Epidermal melanocyte (primary cell): ENCODE data around the gene SIGLEC14.

ENCODE experiments used
- DNase-seq: peaks from one replicate; pipeline ENCODE4 v3.0.0; 2011; ENCODE audit warnings: low spot score; ENCODE audit not compliant: insufficient read length

Gene SIGLEC14

GRCh38 chr19:51621178-51621577, 25.4 kb downstream of the SIGLEC14 start:
- DNase-seq = no peak

GRCh38 chr19:51615991-51616390, 30.6 kb downstream of the SIGLEC14 start:
- no peak for DNase-seq

- no peak for DNase-seq
These were observed 31.8 kb downstream of the SIGLEC14 start for GRCh38 chr19:51614789-51615188.

GRCh38 chr19:51610576-51610975, 36.0 kb downstream of the SIGLEC14 start:
- DNase-seq = no peak

GRCh38 chr19:51607920-51608562, 38.6 kb downstream of the SIGLEC14 start:
- DNase-seq = no peak

GRCh38 chr19:51607077-51607476, 39.5 kb downstream of the SIGLEC14 start:
- no peak for DNase-seq

- no peak for DNase-seq
These were observed 44.3 kb downstream of the SIGLEC14 start for GRCh38 chr19:51602189-51602854.

GRCh38 chr19:51600940-51601580, 45.6 kb downstream of the SIGLEC14 start:
- DNase-seq = no peak

- DNase-seq = no peak
These were observed 47.5 kb downstream of the SIGLEC14 start for GRCh38 chr19:51599084-51599483.

- DNase-seq = no peak
These were observed 48.3 kb downstream of the SIGLEC14 start for GRCh38 chr19:51598159-51598915.

GRCh38 chr19:51595190-51596175, 51.1 kb downstream of the SIGLEC14 start:
- no peak for DNase-seq

GRCh38 chr19:51594774-51595109, 51.9 kb downstream of the SIGLEC14 start:
- no peak for DNase-seq

- DNase-seq = peak; percentile 96
These were observed 52.5 kb downstream of the SIGLEC14 start for GRCh38 chr19:51593969-51594773.

- no peak for DNase-seq
These were observed 53.3 kb downstream of the SIGLEC14 start for GRCh38 chr19:51593138-51593890.
